GM23338 (cell line): ENCODE measurements around the gene WDR41. TPM values are rescaled to one million over a fixed set of nuclear protein-coding genes. Genes with fewer than 3 reads are reported as not detected.

Experiments
- ATAC-seq: fragments of 200-7000 bp; cut with Tn5 transposase; 3 replicates; pipeline ENCODE4 v1.9.1; 2020
- DNase-seq: peaks from one replicate; pipeline ENCODE4 v3.0.0-alpha.2; 2015; ENCODE audit warnings: low spot score
- H2AFZ ChIP-seq: fragments of 200-600 bp; sonication (generic); 2 replicates; pipeline ENCODE4 v1.8.0; 2016; ENCODE audit warnings: antibody characterized with exemption, mild to moderate bottlenecking, moderate library complexity
- H3F3A ChIP-seq: fragments of 200-600 bp; sonication (generic); replicated peaks from 2 replicates; pipeline ENCODE4 v1.8.0; 2017; ENCODE audit warnings: antibody characterized with exemption, mixed run types, low read depth
- H3K27ac ChIP-seq: fragments of 200-600 bp; sonication (generic); 2 replicates; pipeline ENCODE4 v1.6.1; 2016; ENCODE audit warnings: low read depth
- H3K27me3 ChIP-seq: fragments of 200-600 bp; sonication (generic); 2 replicates; pipeline ENCODE4 v1.8.0; 2016; ENCODE audit warnings: mild to moderate bottlenecking, mixed run types, moderate library complexity; ENCODE audit not compliant: insufficient read depth
- H3K36me3 ChIP-seq: fragments of 200-600 bp; sonication (generic); 2 replicates; pipeline ENCODE4 v1.8.0; 2016; ENCODE audit warnings: mild to moderate bottlenecking; ENCODE audit not compliant: insufficient read depth
- H3K4me1 ChIP-seq: fragments of 200-600 bp; sonication (generic); 2 replicates; pipeline ENCODE4 v1.8.0; 2016; ENCODE audit warnings: mild to moderate bottlenecking, moderate library complexity; ENCODE audit not compliant: insufficient read depth
- H3K4me2 ChIP-seq: fragments of 200-600 bp; sonication (generic); 2 replicates; pipeline ENCODE4 v1.7.1; 2017; ENCODE audit warnings: mixed run types
- H3K4me3 ChIP-seq: fragments of 200-600 bp; sonication (generic); 2 replicates; pipeline ENCODE4 v1.6.1; 2016; ENCODE audit warnings: mixed run types
- H3K79me2 ChIP-seq: fragments of 200-600 bp; sonication (generic); replicated peaks from 2 replicates; pipeline ENCODE4 v1.8.0; 2017; ENCODE audit warnings: mild to moderate bottlenecking; ENCODE audit not compliant: insufficient read depth
- H3K9me2 ChIP-seq: fragments of 200-600 bp; sonication (generic); 2 replicates; pipeline ENCODE4 v1.8.0; 2017; ENCODE audit not compliant: insufficient read depth
- H4K20me1 ChIP-seq: fragments of 200-600 bp; sonication (generic); replicated peaks from 2 replicates; pipeline ENCODE4 v1.8.0; 2017; ENCODE audit warnings: mild to moderate bottlenecking; ENCODE audit not compliant: insufficient read depth
- H3K27ac Mint-ChIP-seq: 2 replicates; pipeline ENCODE4 v1.8.0; 2020; ENCODE audit warnings: inconsistent platforms, mild to moderate bottlenecking, moderate library complexity, mixed read lengths
- H3K27me3 Mint-ChIP-seq: 3 replicates; pipeline ENCODE4 v1.8.0; 2022; ENCODE audit warnings: low read depth, mild to moderate bottlenecking, moderate library complexity, mixed read lengths, inconsistent platforms; ENCODE audit not compliant: insufficient read depth, poor library complexity
- H3K36me3 Mint-ChIP-seq: 3 replicates; pipeline ENCODE4 v1.8.0; 2021; ENCODE audit warnings: low read depth, mild to moderate bottlenecking, inconsistent platforms, moderate library complexity, mixed read lengths
- H3K4me1 Mint-ChIP-seq: 3 replicates; pipeline ENCODE4 v1.8.0; 2020; ENCODE audit warnings: mild to moderate bottlenecking, inconsistent platforms, mixed read lengths
- H3K4me3 Mint-ChIP-seq: 3 replicates; pipeline ENCODE4 v1.8.0; 2021; ENCODE audit warnings: moderate library complexity, mild to moderate bottlenecking, inconsistent platforms, mixed read lengths
- H3K9me3 Mint-ChIP-seq: 3 replicates; pipeline ENCODE4 v1.8.0; 2020; ENCODE audit warnings: moderate library complexity, mild to moderate bottlenecking, inconsistent platforms, mixed read lengths
- CREB1 ChIP-seq: fragments of 250-450 bp; sonication (Bioruptor Pico); IDR thresholded peaks from 2 replicates; pipeline ENCODE4 v1.5.0; 2020; ENCODE audit warnings: low read depth, mild to moderate bottlenecking, moderate library complexity
- CTCF ChIP-seq, 2 experiments: fragments of 200-600 bp in 1 of 2; sonication (generic) in 1 of 2; conservative IDR thresholded peaks; 2 replicates each; pipeline versions ENCODE4 v1.5.1 to v1.6.1; 2016 to 2017; ENCODE audit warnings: antibody characterized with exemption in 2 of 2, low read depth in 2 of 2, mild to moderate bottlenecking in 2 of 2, moderate library complexity in 1 of 2
- EZH2 ChIP-seq: fragments of 200-600 bp; sonication (generic); IDR thresholded peaks from one replicate; pipeline ENCODE4 v1.8.0; 2017; ENCODE audit warnings: antibody characterized with exemption, mild to moderate bottlenecking, low read depth; ENCODE audit not compliant: unreplicated experiment
- EZH2phosphoT487 ChIP-seq: fragments of 200-600 bp; sonication (generic); IDR thresholded peaks from one replicate; pipeline ENCODE4 v1.8.1; 2018; ENCODE audit warnings: antibody characterized with exemption; ENCODE audit not compliant: unreplicated experiment
- NANOG ChIP-seq: IDR thresholded peaks from 2 replicates; pipeline ENCODE4 v1.6.1; 2016; ENCODE audit warnings: antibody characterized with exemption, borderline replicate concordance
- POLR2AphosphoS5 ChIP-seq: IDR thresholded peaks from 2 replicates; pipeline ENCODE4 v1.6.1; 2016; ENCODE audit warnings: antibody characterized with exemption, low read depth
- STAT1 ChIP-seq: IDR thresholded peaks from one replicate; pipeline ENCODE4 v1.6.1; 2016; ENCODE audit warnings: antibody characterized with exemption; ENCODE audit not compliant: unreplicated experiment
- ZNF114 ChIP-seq: fragments of 250-450 bp; sonication (Bioruptor Pico); IDR thresholded peaks from 2 replicates; pipeline ENCODE4 v1.5.0; 2020; ENCODE audit warnings: mild to moderate bottlenecking, moderate library complexity
- ZNF462 ChIP-seq: fragments of 250-450 bp; sonication (Bioruptor Pico); IDR thresholded peaks from 2 replicates; pipeline ENCODE4 v1.5.0; 2020; ENCODE audit warnings: mild to moderate bottlenecking, moderate library complexity
- polyA plus RNA-seq: library from polyadenylated mRNA; unstranded; fragments of >200 nt; fragmentation: Nextera tagmentation; extraction: Ambion mirVana; gene quantifications from 2 replicates; pipeline ENCODE4 v1.2.1, GENCODE V29; 2016
- total RNA-seq: library from RNA; depleted of rRNA; stranded (reverse); fragments of >200 nt; shearing (Covaris generic); gene quantifications from 2 replicates; pipeline ENCODE4 v1.2.3, GENCODE V29; 2014

The WDR41 gene
- total and polyA plus RNA-seq, 2 experiments from 2014 or later: 19.1 to 40.4 TPM

- no peak for TF ChIP-seq ZNF462 (CRISPR knock-in tag)
- TF ChIP-seq STAT1: no peak
- no peak for TF ChIP-seq CTCF (conservative IDR thresholded peaks at IDR 0.05; ENCODE audit: low read depth in 2 of 2)
- TF ChIP-seq EZH2phosphoT487: no peak
- TF ChIP-seq CREB1 (CRISPR knock-in tag): no peak
- TF ChIP-seq ZNF114: no peak
- no peak for TF ChIP-seq NANOG
- no peak for TF ChIP-seq EZH2
- TF ChIP-seq POLR2AphosphoS5: no peak
These were observed 91.5 kb downstream of the WDR41 start (continued) for GRCh38 chr5:77400645-77401044.

GRCh38 chr5:77398896-77399295 is 93.2 kb downstream of the WDR41 start:
- Histone ChIP-seq H3K79me2 (no peaks in the 10 kb centered on the region), H3F3A (no peaks in the 10 kb centered on the region), H3K4me1 (peaks cover 12% of the 10 kb centered on the region; the same call in 1 of the 2 replicates), H3K4me3 (no peak overlapping the region), H2AFZ (no peak overlapping the region), H3K27me3 (no peaks in the 10 kb centered on the region), H4K20me1 (no peaks in the 10 kb centered on the region), H3K9me2 (no peaks in the 10 kb centered on the region), H3K27ac (no peak overlapping the region), H3K36me3 (no peaks in the 10 kb centered on the region), H3K4me2 (no peak overlapping the region)
- no peak overlapping the region for H3K27ac Mint-ChIP-seq
- H3K4me1 Mint-ChIP-seq: peaks cover 7% of the 10 kb centered on the region; the same call in 2 of the 3 replicates
- DNase-seq (peak; percentile 35), ATAC-seq (peak; percentile 53)
- H3K4me3 Mint-ChIP-seq: no peak overlapping the region
- H3K36me3 Mint-ChIP-seq: no peaks in the 10 kb centered on the region
- no peaks in the 10 kb centered on the region for H3K9me3 Mint-ChIP-seq
- H3K27me3 Mint-ChIP-seq: no peaks in the 10 kb centered on the region
- no peak for TF ChIP-seq ZNF462 (CRISPR knock-in tag)
- no peak for TF ChIP-seq CREB1 (CRISPR knock-in tag)
- TF ChIP-seq ZNF114: no peak
- no peak for TF ChIP-seq EZH2phosphoT487
